Measurements from ENCODE around the gene TRRAP.

Gene TRRAP

GRCh38 chr7:98934267-98934666 is 55.9 kb downstream of the TRRAP start:
- Histone ChIP-seq H3K4me3 (ENCODE audit: low read depth in 1 of 2, low read length in 2 of 2) (no peak overlapping the region), H3K27me3 (ENCODE audit: control insufficient read depth in 1 of 2, insufficient read depth in 2 of 2, low read length in 2 of 2) (no peaks in the 10 kb centered on the region), H3K4me1 (ENCODE audit: control insufficient read depth in 1 of 2, insufficient read depth in 2 of 2, low read length in 2 of 2) (no peaks in the 10 kb centered on the region), H3K9ac (ENCODE audit: low read depth in 1 of 2, low read length in 2 of 2) (no peak overlapping the region), H3K9me3 (ENCODE audit: control insufficient read depth in 1 of 2, low read length in 2 of 2) (no peaks in the 10 kb centered on the region), H3K27ac (ENCODE audit: low read depth, low read length) (no peak overlapping the region), H3K36me3 (ENCODE audit: control insufficient read depth in 1 of 2, insufficient read depth in 2 of 2, low read length in 2 of 2) (peaks cover 51 to 88% of the 10 kb centered on the region in 2 donors)

GRCh38 chr7:98935811-98936210 is 57.5 kb downstream of the TRRAP start:
- no peak overlapping the region for H3K9ac ChIP-seq (ENCODE audit: low read depth in 1 of 2, low read length in 2 of 2)
- H3K27me3 ChIP-seq (ENCODE audit: control insufficient read depth in 1 of 2, insufficient read depth in 2 of 2, low read length in 2 of 2), result no peaks in the 10 kb centered on the region
- peaks cover 54 to 90% of the 10 kb centered on the region in 2 donors for H3K36me3 ChIP-seq (ENCODE audit: control insufficient read depth in 1 of 2, insufficient read depth in 2 of 2, low read length in 2 of 2)
- H3K27ac ChIP-seq (ENCODE audit: low read depth, low read length), result no peak overlapping the region
- no peaks in the 10 kb centered on the region for H3K9me3 ChIP-seq (ENCODE audit: control insufficient read depth in 1 of 2, low read length in 2 of 2)
- H3K4me3 ChIP-seq (ENCODE audit: low read depth in 1 of 2, low read length in 2 of 2), result no peak overlapping the region
- no peaks in the 10 kb centered on the region for H3K4me1 ChIP-seq (ENCODE audit: control insufficient read depth in 1 of 2, insufficient read depth in 2 of 2, low read length in 2 of 2)

- Histone ChIP-seq H3K9ac (ENCODE audit: low read depth in 1 of 2, low read length in 2 of 2) (no peak overlapping the region), H3K4me3 (ENCODE audit: low read depth in 1 of 2, low read length in 2 of 2) (no peak overlapping the region), H3K36me3 (ENCODE audit: control insufficient read depth in 1 of 2, insufficient read depth in 2 of 2, low read length in 2 of 2) (peaks cover 24 to 82% of the 10 kb centered on the region in 2 donors), H3K9me3 (ENCODE audit: control insufficient read depth in 1 of 2, low read length in 2 of 2) (no peaks in the 10 kb centered on the region), H3K4me1 (ENCODE audit: control insufficient read depth in 1 of 2, insufficient read depth in 2 of 2, low read length in 2 of 2) (no peaks in the 10 kb centered on the region), H3K27me3 (ENCODE audit: control insufficient read depth in 1 of 2, insufficient read depth in 2 of 2, low read length in 2 of 2) (no peaks in the 10 kb centered on the region), H3K27ac (ENCODE audit: low read depth, low read length) (no peak overlapping the region)
Measured at GRCh38 chr7:98943336-98943735, 65.0 kb downstream of the TRRAP start.

DNA sequence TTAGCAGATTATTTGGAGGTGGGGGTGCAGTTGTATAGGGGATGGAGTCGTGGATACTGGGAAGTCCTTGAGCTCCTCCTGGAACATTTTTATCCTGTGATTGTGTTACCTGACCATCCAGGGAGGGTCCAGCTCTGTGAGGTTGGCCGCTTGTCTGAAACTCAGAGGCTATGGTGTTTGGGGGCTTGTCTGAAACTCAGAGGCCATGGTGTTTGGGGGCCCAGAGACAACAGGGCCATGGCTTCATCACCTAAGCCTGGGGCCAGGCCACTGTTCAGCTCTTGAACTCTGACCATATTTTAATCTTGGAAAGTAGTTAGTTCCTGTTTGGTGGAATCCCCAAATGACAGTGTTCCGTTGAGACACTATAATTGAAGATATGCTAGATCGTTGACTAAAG is 66.1 kb downstream of the TRRAP start:
- Histone ChIP-seq H3K27me3 (ENCODE audit: control insufficient read depth in 1 of 2, insufficient read depth in 2 of 2, low read length in 2 of 2) (no peaks in the 10 kb centered on the region), H3K27ac (ENCODE audit: low read depth, low read length) (no peak overlapping the region), H3K9ac (ENCODE audit: low read depth in 1 of 2, low read length in 2 of 2) (no peak overlapping the region), H3K4me3 (ENCODE audit: low read depth in 1 of 2, low read length in 2 of 2) (no peak overlapping the region), H3K36me3 (ENCODE audit: control insufficient read depth in 1 of 2, insufficient read depth in 2 of 2, low read length in 2 of 2) (peaks cover 35 to 83% of the 10 kb centered on the region in 2 donors), H3K9me3 (ENCODE audit: control insufficient read depth in 1 of 2, low read length in 2 of 2) (no peaks in the 10 kb centered on the region), H3K4me1 (ENCODE audit: control insufficient read depth in 1 of 2, insufficient read depth in 2 of 2, low read length in 2 of 2) (no peaks in the 10 kb centered on the region)

DNA sequence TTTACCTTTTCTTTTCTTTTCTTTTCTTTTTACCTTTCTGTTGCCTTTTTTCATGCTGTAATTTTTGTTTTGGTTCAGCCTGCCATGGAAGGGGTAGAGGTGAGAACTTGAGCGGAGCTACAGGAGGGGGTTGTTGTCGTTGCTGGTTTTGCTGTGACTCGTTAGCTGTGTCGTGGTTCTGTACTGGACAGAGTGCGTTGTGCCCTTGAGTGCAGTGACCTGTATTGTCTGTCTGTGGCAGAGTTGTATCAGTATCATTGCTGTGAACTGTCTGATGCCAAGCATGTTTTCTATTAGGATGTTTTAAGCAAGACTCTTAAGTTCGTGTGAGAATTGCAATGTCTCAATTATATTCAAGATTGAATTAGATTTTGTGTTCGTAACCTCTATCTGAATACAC is 67.5 kb downstream of the TRRAP start:
- H3K36me3 ChIP-seq (ENCODE audit: control insufficient read depth in 1 of 2, insufficient read depth in 2 of 2, low read length in 2 of 2), result peaks cover 40 to 84% of the 10 kb centered on the region in 2 donors
- H3K27ac ChIP-seq (ENCODE audit: low read depth, low read length), result no peak overlapping the region
- no peaks in the 10 kb centered on the region for H3K27me3 ChIP-seq (ENCODE audit: control insufficient read depth in 1 of 2, insufficient read depth in 2 of 2, low read length in 2 of 2)
- no peaks in the 10 kb centered on the region for H3K4me1 ChIP-seq (ENCODE audit: control insufficient read depth in 1 of 2, insufficient read depth in 2 of 2, low read length in 2 of 2)
- H3K9me3 ChIP-seq (ENCODE audit: control insufficient read depth in 1 of 2, low read length in 2 of 2), result no peaks in the 10 kb centered on the region
- H3K9ac ChIP-seq (ENCODE audit: low read depth in 1 of 2, low read length in 2 of 2), result no peak overlapping the region
- no peak overlapping the region for H3K4me3 ChIP-seq (ENCODE audit: low read depth in 1 of 2, low read length in 2 of 2)

- Histone ChIP-seq H3K36me3 (ENCODE audit: control insufficient read depth in 1 of 2, insufficient read depth in 2 of 2, low read length in 2 of 2) (peaks cover 45 to 84% of the 10 kb centered on the region in 2 donors), H3K27me3 (ENCODE audit: control insufficient read depth in 1 of 2, insufficient read depth in 2 of 2, low read length in 2 of 2) (no peaks in the 10 kb centered on the region), H3K4me3 (ENCODE audit: low read depth in 1 of 2, low read length in 2 of 2) (no peak overlapping the region), H3K9me3 (ENCODE audit: control insufficient read depth in 1 of 2, low read length in 2 of 2) (no peaks in the 10 kb centered on the region), H3K27ac (ENCODE audit: low read depth, low read length) (no peak overlapping the region), H3K4me1 (ENCODE audit: control insufficient read depth in 1 of 2, insufficient read depth in 2 of 2, low read length in 2 of 2) (no peaks in the 10 kb centered on the region), H3K9ac (ENCODE audit: low read depth in 1 of 2, low read length in 2 of 2) (no peak overlapping the region)
Measured at GRCh38 chr7:98946389-98946788, 68.1 kb downstream of the TRRAP start.

DNA sequence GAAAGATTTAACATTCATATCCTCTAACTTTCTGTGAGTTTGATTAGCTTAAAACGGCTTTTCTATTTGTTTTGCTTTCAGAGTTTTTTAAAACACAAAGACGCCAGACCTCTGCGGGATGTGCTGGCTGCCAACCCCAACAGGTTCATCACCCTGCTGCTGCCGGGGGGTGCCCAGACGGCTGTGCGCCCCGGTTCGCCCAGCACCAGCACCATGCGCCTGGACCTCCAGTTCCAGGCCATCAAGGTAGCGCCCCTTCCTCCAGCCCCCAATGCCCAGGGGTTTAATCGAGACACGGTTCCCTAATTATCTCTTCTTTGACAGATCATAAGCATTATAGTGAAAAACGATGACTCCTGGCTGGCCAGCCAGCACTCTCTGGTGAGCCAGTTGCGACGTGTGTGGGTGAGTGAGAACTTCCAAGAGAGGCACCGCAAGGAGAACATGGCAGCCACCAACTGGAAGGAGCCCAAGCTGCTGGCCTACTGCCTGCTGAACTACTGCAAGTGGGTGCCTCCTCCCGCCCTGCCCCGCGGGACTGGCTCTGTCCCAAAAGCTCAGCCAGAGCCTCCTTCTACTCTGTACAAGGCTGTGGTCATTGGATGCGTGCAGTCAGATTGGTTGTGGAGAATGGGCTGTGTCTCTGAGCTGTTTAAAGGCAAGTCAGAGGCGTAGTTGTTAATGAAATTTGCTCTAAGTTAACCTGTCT is 71.2 kb downstream of the TRRAP start:
- no peaks in the 10 kb centered on the region for H3K4me1 ChIP-seq (ENCODE audit: control insufficient read depth in 1 of 2, insufficient read depth in 2 of 2, low read length in 2 of 2)
- no peaks in the 10 kb centered on the region for H3K9me3 ChIP-seq (ENCODE audit: control insufficient read depth in 1 of 2, low read length in 2 of 2)
- H3K36me3 ChIP-seq (ENCODE audit: control insufficient read depth in 1 of 2, insufficient read depth in 2 of 2, low read length in 2 of 2), result peaks cover 67 to 86% of the 10 kb centered on the region in 2 donors
- no peaks in the 10 kb centered on the region for H3K27me3 ChIP-seq (ENCODE audit: control insufficient read depth in 1 of 2, insufficient read depth in 2 of 2, low read length in 2 of 2)
- no peak overlapping the region for H3K27ac ChIP-seq (ENCODE audit: low read depth, low read length)
- H3K4me3 ChIP-seq (ENCODE audit: low read depth in 1 of 2, low read length in 2 of 2), result no peak overlapping the region
- H3K9ac ChIP-seq (ENCODE audit: low read depth in 1 of 2, low read length in 2 of 2), result no peak overlapping the region

DNA sequence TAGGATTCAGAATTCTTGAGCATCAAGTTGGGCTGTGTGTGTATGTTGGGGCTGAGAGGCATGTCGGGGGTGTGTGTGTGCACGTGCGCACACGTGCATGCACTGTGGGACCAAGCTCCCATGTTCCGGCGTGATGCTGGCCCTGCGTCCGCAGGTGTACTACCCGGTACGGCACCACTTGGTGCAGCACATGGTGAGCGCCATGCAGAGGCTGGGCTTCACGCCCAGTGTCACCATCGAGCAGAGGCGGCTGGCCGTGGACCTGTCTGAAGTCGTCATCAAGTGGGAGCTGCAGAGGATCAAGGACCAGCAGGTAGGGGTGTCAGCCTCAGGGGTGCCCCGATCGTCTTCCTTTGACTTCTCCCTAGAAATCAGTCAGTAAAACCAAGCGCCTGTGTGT is 77.7 kb downstream of the TRRAP start:
- Histone ChIP-seq H3K4me3 (ENCODE audit: low read depth in 1 of 2, low read length in 2 of 2) (no peak overlapping the region), H3K4me1 (ENCODE audit: control insufficient read depth in 1 of 2, insufficient read depth in 2 of 2, low read length in 2 of 2) (no peaks in the 10 kb centered on the region), H3K9ac (ENCODE audit: low read depth in 1 of 2, low read length in 2 of 2) (no peak overlapping the region), H3K27me3 (ENCODE audit: control insufficient read depth in 1 of 2, insufficient read depth in 2 of 2, low read length in 2 of 2) (no peaks in the 10 kb centered on the region), H3K27ac (ENCODE audit: low read depth, low read length) (no peak overlapping the region), H3K36me3 (ENCODE audit: control insufficient read depth in 1 of 2, insufficient read depth in 2 of 2, low read length in 2 of 2) (peaks cover 73 to 95% of the 10 kb centered on the region in 2 donors), H3K9me3 (ENCODE audit: control insufficient read depth in 1 of 2, low read length in 2 of 2) (no peaks in the 10 kb centered on the region)

DNA sequence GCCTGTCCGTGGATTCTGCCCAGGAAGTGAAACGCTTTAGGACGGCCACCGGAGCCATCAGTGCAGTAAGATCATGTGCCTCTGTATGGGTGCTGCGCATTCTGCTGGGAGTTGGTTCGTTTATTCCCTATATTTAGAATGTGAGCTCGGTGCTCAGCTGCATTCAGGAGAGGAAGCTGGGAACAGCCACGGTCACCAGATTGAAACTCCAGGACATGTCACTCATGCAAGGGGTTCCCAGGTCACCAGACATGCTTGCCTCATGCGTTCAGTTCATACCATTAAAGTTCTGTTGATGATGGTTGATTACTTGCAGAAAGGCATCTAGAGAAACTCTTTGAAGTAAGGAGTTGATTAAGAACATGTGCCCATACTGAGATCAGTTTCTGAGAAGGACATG is 78.1 kb downstream of the TRRAP start:
- H3K27me3 ChIP-seq (ENCODE audit: control insufficient read depth in 1 of 2, insufficient read depth in 2 of 2, low read length in 2 of 2), result no peaks in the 10 kb centered on the region
- no peak overlapping the region for H3K27ac ChIP-seq (ENCODE audit: low read depth, low read length)
- H3K4me1 ChIP-seq (ENCODE audit: control insufficient read depth in 1 of 2, insufficient read depth in 2 of 2, low read length in 2 of 2), result no peaks in the 10 kb centered on the region
- H3K9ac ChIP-seq (ENCODE audit: low read depth in 1 of 2, low read length in 2 of 2), result no peak overlapping the region
- peaks cover 74 to 95% of the 10 kb centered on the region in 2 donors for H3K36me3 ChIP-seq (ENCODE audit: control insufficient read depth in 1 of 2, insufficient read depth in 2 of 2, low read length in 2 of 2)
- H3K9me3 ChIP-seq (ENCODE audit: control insufficient read depth in 1 of 2, low read length in 2 of 2), result no peaks in the 10 kb centered on the region
- H3K4me3 ChIP-seq (ENCODE audit: low read depth in 1 of 2, low read length in 2 of 2), result no peak overlapping the region

- Histone ChIP-seq H3K27ac (ENCODE audit: low read depth, low read length) (no peak overlapping the region), H3K27me3 (ENCODE audit: control insufficient read depth in 1 of 2, insufficient read depth in 2 of 2, low read length in 2 of 2) (no peaks in the 10 kb centered on the region), H3K9ac (ENCODE audit: low read depth in 1 of 2, low read length in 2 of 2) (no peak overlapping the region), H3K4me1 (ENCODE audit: control insufficient read depth in 1 of 2, insufficient read depth in 2 of 2, low read length in 2 of 2) (no peaks in the 10 kb centered on the region), H3K36me3 (ENCODE audit: control insufficient read depth in 1 of 2, insufficient read depth in 2 of 2, low read length in 2 of 2) (peaks cover 75 to 95% of the 10 kb centered on the region in 2 donors), H3K4me3 (ENCODE audit: low read depth in 1 of 2, low read length in 2 of 2) (no peak overlapping the region), H3K9me3 (ENCODE audit: control insufficient read depth in 1 of 2, low read length in 2 of 2) (no peaks in the 10 kb centered on the region)
Measured at GRCh38 chr7:98956937-98957336, 78.6 kb downstream of the TRRAP start.

Data from duodenal mucosa (tissue), 2 donors.